ENCODE measurements around the gene GPR55.

GPR55 gene

GRCh38 chr2:230885463-230886130 lies 39.4 kb downstream of the GPR55 start:
- TF ChIP-seq, protein P1, sequence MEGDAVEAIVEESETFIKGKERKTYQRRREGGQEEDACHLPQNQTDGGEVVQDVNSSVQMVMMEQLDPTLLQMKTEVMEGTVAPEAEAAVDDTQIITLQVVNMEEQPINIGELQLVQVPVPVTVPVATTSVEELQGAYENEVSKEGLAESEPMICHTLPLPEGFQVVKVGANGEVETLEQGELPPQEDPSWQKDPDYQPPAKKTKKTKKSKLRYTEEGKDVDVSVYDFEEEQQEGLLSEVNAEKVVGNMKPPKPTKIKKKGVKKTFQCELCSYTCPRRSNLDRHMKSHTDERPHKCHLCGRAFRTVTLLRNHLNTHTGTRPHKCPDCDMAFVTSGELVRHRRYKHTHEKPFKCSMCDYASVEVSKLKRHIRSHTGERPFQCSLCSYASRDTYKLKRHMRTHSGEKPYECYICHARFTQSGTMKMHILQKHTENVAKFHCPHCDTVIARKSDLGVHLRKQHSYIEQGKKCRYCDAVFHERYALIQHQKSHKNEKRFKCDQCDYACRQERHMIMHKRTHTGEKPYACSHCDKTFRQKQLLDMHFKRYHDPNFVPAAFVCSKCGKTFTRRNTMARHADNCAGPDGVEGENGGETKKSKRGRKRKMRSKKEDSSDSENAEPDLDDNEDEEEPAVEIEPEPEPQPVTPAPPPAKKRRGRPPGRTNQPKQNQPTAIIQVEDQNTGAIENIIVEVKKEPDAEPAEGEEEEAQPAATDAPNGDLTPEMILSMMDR (IDR thresholded peaks at IDR 0.05; ENCODE audit: control insufficient read depth, insufficient read depth, low read depth, low read length, missing control alignments), result no peak
- DNase-seq (ENCODE audit: low read depth), result no peak
- H3K4me3 ChIP-seq (ENCODE audit: control insufficient read depth, low read depth, low read length), result no peak overlapping the region

GRCh38 chr2:230881840-230882239 lies 43.2 kb downstream of the GPR55 start:
- H3K4me3 ChIP-seq (ENCODE audit: control insufficient read depth, low read depth, low read length), result no peak overlapping the region

GRCh38 chr2:230879891-230880290 lies 45.2 kb downstream of the GPR55 start:
- H3K4me3 ChIP-seq (ENCODE audit: control insufficient read depth, low read depth, low read length), result no peak overlapping the region
- no peak for DNase-seq (ENCODE audit: low read depth)
- TF ChIP-seq, protein P1 (IDR thresholded peaks at IDR 0.05; ENCODE audit: control insufficient read depth, insufficient read depth, low read depth, low read length, missing control alignments), result no peak

More at GRCh38 chr2:230881840-230882239, 43.2 kb downstream of the GPR55 start:
- no peak for DNase-seq (ENCODE audit: low read depth)
- TF ChIP-seq, protein P1 (IDR thresholded peaks at IDR 0.05; ENCODE audit: control insufficient read depth, insufficient read depth, low read depth, low read length, missing control alignments), result no peak

GRCh38 chr2:230879271-230879882 lies 45.7 kb downstream of the GPR55 start:
- DNase-seq (ENCODE audit: low read depth), result no peak
- no peak overlapping the region for H3K4me3 ChIP-seq (ENCODE audit: control insufficient read depth, low read depth, low read length)
- TF ChIP-seq, protein P1 (IDR thresholded peaks at IDR 0.05; ENCODE audit: control insufficient read depth, insufficient read depth, low read depth, low read length, missing control alignments), result no peak

DNA sequence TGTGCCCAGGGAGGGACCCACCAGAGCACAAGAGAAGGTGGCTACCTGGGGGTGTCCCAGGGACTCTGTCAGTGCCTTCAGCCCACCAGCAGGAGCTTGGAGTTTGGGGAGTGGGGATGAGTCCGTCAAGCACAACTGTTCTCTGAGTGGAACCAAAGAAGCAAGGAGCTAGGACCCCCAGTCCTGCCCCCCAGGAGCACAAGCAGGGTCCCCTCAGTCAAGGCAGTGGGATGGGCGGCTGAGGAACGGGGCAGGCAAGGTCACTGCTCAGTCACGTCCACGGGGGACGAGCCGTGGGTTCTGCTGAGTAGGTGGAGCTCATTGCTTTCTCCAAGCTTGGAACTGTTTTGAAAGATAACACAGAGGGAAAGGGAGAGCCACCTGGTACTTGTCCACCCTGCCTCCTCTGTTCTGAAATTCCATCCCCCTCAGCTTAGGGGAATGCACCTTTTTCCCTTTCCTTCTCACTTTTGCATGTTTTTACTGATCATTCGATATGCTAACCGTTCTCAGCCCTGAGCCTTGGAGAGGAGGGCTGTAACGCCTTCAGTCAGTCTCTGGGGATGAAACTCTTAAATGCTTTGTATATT lies 46.3 kb downstream of the GPR55 start:
- no peak for DNase-seq (ENCODE audit: low read depth)
- H3K4me3 ChIP-seq (ENCODE audit: control insufficient read depth, low read depth, low read length), result no peak overlapping the region
- TF ChIP-seq, protein P1 (IDR thresholded peaks at IDR 0.05; ENCODE audit: control insufficient read depth, insufficient read depth, low read depth, low read length, missing control alignments), result no peak

- TF ChIP-seq, protein P1 (IDR thresholded peaks at IDR 0.05; ENCODE audit: control insufficient read depth, insufficient read depth, low read depth, low read length, missing control alignments), result no peak
- DNase-seq (ENCODE audit: low read depth), result no peak
- H3K4me3 ChIP-seq (ENCODE audit: control insufficient read depth, low read depth, low read length), result no peak overlapping the region
Measured at GRCh38 chr2:230877759-230878598, 47.1 kb downstream of the GPR55 start.
